ENCODE data around the gene NSDHL. TPM values are rescaled to one million over a fixed set of nuclear protein-coding genes. Genes with fewer than 3 reads are reported as not detected.

The NSDHL gene
- 32.7 and 44.9 TPM in 2 replicates for total RNA-seq

DNA sequence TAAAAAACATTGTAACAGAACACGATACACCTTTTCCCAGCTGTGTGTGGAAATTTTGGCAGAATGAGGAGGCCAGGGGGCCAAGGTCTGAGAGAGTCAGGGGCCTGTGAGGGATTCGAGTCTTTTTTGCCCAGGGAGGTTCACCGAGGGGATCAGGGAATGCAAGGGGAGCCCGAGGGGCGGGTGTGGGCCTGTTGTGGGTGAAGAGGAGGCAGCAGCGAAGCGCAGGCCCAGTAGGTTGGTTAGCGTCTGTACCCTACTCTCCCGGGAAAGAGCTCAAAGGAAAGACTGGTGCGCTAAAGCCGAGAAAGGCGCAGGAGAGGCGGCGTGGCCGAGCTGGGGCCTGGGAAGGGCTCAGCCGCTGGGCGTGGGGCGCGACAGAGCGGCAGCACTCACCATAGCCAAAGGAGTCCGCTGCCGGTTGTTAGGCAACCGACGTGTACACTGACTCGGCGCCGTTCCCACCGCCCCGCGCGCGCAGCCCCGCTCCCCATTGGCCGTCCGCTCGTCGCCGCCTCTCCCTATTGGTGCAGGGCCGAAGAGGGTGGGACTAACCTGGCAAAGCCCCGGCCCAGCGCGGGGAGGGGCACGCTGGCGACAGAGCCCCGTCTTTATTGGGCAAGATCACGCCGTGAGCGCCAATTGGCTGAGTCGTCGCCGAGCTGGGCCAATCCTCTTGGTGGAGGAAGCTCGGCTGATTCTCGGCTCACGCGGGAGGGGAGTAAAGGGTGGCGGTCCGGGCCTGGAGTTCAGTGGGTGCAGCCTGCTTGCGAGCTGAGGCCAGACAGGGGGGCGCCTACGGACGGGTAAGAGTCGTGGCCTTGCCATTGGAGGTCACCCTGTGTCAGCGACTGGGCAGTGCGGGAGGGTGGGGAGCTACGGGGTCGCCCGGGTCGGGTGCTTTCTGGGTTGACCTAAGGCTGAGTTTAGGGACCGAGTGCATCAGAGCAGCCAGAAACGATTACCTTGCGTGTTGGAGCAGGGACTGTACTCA is at the start of gene NSDHL, which contains the start of gene CETN2:
Gene NSDHL (plus strand): TSS at position 752 of the 994 bp plus-strand sequence. CDS start 15,262 bp downstream, outside the sequence.
Gene CETN2 (minus strand): TSS at position 446 of the 994 bp plus-strand sequence. CDS start 47 bp downstream, at position 399.

DNA sequence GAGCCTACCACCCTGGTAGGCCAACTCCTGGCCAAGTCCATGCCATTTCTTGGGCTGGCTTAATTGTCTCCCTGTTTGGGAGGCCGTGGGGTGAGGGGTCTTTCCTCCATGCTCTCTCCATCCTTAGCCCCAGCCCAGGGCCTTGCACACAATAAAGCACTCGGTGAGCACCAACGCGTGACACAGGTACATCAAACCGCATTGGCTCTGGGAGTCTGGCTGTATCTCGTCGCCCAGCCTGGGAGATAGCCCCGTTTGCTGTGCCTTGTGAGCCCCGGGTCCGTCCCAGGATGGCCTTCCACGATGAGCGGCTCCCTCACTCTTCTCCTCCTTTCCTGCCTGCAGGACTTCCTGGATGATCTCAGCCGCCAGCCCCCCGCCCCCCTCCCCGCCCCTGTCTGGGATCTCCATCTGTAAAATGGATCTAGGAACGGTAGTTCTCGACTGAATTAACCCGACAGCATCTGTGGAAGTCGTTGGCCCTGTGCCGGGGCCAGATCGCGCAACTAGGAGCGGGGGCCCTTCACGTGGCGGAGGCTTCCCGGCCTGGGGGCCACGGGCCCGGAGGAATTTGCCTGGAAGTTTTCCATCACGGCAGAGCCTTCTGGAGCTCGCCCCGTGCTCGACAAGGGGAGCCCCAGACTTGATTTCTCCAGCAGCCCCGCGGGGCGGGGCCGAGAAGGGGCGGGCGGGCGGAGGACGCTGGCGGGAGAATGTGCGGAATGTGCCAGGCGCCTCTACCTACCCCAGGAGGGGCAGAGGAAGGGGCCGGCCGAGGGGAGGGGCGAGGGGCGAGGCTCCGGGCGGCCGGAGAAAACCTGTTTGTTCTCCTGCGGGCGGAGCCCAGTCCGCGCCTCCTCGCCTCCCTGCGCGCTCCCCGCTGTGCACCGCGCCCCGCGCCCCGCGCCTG is 66.6 kb downstream of the NSDHL start, which contains the start of gene ZNF185:
Gene ZNF185 (plus strand): TSS at position 846 of the 910 bp plus-strand sequence. CDS start 16,423 bp downstream, outside the sequence.

Other genes with a start within 250 kb of the NSDHL start
- gene GABRQ, start 193.2 kb upstream of the NSDHL start, total RNA-seq = not detected in 2 replicates
- gene MAGEA3, start 132.3 kb upstream of the NSDHL start, total RNA-seq = not detected in 2 replicates
- not detected in 2 replicates for gene CSAG2, start 121.8 kb upstream of the NSDHL start, total RNA-seq
- gene MAGEA2B, start 116.4 kb upstream of the NSDHL start, total RNA-seq = not detected in 2 replicates
- gene CSAG1, start 97.3 kb upstream of the NSDHL start, total RNA-seq = not detected in 2 replicates
- not detected in 2 replicates for gene MAGEA12, start 97.3 kb upstream of the NSDHL start, total RNA-seq
- not detected in 2 replicates for gene MAGEA2, start 77.2 kb upstream of the NSDHL start, total RNA-seq
- not detected in 2 replicates for gene CSAG3, start 71.8 kb upstream of the NSDHL start, total RNA-seq
- not detected in 2 replicates for gene MAGEA6, start 61.4 kb upstream of the NSDHL start, total RNA-seq
- 46.8 and 51.5 TPM in 2 replicates for gene CETN2, start 306 bp upstream of the NSDHL start, total RNA-seq
- 7.9 and 25.1 TPM in 2 replicates for gene ZNF185, start 67.0 kb downstream of the NSDHL start, total RNA-seq
- gene PNMA5, start 163.1 kb downstream of the NSDHL start, total RNA-seq = not detected in 2 replicates
- gene PNMA3, start 225.4 kb downstream of the NSDHL start, total RNA-seq = 0.04 and 0.08 TPM in 2 replicates
- 0.11 TPM in 1 of 2 replicates, not detected in the other for gene PNMA6A, start 241.4 kb downstream of the NSDHL start, total RNA-seq